Osteocyte (in vitro differentiated cells): ENCODE measurements around the gene CROCC2. TPM values are rescaled to one million over a fixed set of nuclear protein-coding genes. Genes with fewer than 3 reads are reported as not detected.
A peak's percentile ranks its signal among the peaks of the same experiment; 100 is the strongest.

Experiments
- DNase-seq: peaks from one replicate; pipeline ENCODE4 v3.0.0; 2021; ENCODE audit warnings: mixed read lengths; ENCODE audit not compliant: unreplicated experiment; ENCODE audit errors: extremely low spot score
- H3K27ac Mint-ChIP-seq: one replicate; pipeline ENCODE4 v1.8.0; 2021; ENCODE audit warnings: mild to moderate bottlenecking, mixed read lengths; ENCODE audit not compliant: unreplicated experiment
- H3K27me3 Mint-ChIP-seq: one replicate; pipeline ENCODE4 v1.8.0; 2021; ENCODE audit warnings: mixed read lengths; ENCODE audit not compliant: unreplicated experiment
- H3K36me3 Mint-ChIP-seq: one replicate; pipeline ENCODE4 v1.8.0; 2021; ENCODE audit warnings: mixed read lengths; ENCODE audit not compliant: unreplicated experiment
- H3K4me1 Mint-ChIP-seq: one replicate; pipeline ENCODE4 v1.8.0; 2021; ENCODE audit warnings: mixed read lengths; ENCODE audit not compliant: unreplicated experiment
- H3K4me3 Mint-ChIP-seq: one replicate; pipeline ENCODE4 v1.8.0; 2021; ENCODE audit warnings: mild to moderate bottlenecking, moderate library complexity, mixed read lengths; ENCODE audit not compliant: unreplicated experiment
- H3K9me3 Mint-ChIP-seq: one replicate; pipeline ENCODE4 v1.8.0; 2021; ENCODE audit warnings: mixed read lengths; ENCODE audit not compliant: unreplicated experiment
- total RNA-seq: library from RNA; stranded (reverse); gene quantifications from 2 replicates; pipeline ENCODE4 v1.2.1, GENCODE V29; 2021
- TF ChIP-seq, protein P1 (sequence below): fragments of 200-600 bp; sonication (generic); IDR thresholded peaks from 2 replicates; pipeline ENCODE4 v1.5.0; 2021; ENCODE audit warnings: antibody characterized with exemption, mild to moderate bottlenecking, moderate library complexity

The CROCC2 gene
- total RNA-seq, 1 donor from 2014 or later: not detected

DNA sequence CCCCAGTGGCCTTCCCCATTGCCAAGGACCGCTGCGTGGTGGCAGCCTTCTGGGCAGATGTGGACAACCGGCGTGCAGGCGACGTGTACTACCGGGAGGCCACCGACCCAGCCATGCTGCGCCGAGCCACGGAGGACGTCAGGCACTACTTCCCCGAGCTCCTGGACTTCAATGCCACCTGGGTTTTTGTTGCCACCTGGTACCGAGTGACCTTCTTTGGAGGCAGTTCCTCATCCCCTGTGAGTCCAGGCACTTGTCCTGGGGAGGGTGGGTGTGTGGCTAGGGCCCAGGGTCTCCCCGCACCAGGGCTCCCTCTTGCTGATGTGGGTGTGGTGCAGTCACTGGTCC, 124.2 kb downstream of the CROCC2 start:
- Mint-ChIP-seq H3K4me3 (no peak overlapping the region), H3K36me3 (peaks cover 8% of the 10 kb centered on the region), H3K27me3 (peaks cover 5% of the 10 kb centered on the region), H3K4me1 (no peaks in the 10 kb centered on the region), H3K27ac (no peak overlapping the region), H3K9me3 (peaks cover 20% of the 10 kb centered on the region)
- peak; percentile 80 for DNase-seq
- TF ChIP-seq, protein P1, sequence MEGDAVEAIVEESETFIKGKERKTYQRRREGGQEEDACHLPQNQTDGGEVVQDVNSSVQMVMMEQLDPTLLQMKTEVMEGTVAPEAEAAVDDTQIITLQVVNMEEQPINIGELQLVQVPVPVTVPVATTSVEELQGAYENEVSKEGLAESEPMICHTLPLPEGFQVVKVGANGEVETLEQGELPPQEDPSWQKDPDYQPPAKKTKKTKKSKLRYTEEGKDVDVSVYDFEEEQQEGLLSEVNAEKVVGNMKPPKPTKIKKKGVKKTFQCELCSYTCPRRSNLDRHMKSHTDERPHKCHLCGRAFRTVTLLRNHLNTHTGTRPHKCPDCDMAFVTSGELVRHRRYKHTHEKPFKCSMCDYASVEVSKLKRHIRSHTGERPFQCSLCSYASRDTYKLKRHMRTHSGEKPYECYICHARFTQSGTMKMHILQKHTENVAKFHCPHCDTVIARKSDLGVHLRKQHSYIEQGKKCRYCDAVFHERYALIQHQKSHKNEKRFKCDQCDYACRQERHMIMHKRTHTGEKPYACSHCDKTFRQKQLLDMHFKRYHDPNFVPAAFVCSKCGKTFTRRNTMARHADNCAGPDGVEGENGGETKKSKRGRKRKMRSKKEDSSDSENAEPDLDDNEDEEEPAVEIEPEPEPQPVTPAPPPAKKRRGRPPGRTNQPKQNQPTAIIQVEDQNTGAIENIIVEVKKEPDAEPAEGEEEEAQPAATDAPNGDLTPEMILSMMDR: no peak

DNA sequence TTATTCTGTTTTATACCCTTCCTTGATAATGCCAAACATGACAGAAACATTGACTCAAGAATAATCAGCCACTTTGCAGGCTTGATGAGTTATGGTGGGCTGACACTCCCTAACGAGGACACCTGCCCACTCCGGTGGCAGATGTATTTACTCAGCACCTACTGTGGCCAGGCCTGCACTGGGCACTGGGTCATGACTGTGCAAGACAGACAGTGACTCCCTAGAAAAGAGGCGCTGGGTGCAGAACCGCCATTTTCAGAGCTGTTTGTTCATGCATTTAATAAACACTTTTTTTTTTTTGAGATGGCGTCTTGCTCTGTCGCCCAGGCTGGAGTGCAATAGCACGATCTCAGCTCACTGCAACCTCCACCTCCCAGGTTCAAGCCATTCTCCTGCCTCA, 124.7 kb downstream of the CROCC2 start:
- Mint-ChIP-seq H3K36me3 (peaks cover 4% of the 10 kb centered on the region), H3K4me3 (no peak overlapping the region), H3K27me3 (peaks cover 5% of the 10 kb centered on the region), H3K27ac (no peak overlapping the region), H3K4me1 (no peaks in the 10 kb centered on the region), H3K9me3 (peaks cover 16% of the 10 kb centered on the region)
- TF ChIP-seq, protein P1: no peak
- peak; percentile 40 for DNase-seq

DNA sequence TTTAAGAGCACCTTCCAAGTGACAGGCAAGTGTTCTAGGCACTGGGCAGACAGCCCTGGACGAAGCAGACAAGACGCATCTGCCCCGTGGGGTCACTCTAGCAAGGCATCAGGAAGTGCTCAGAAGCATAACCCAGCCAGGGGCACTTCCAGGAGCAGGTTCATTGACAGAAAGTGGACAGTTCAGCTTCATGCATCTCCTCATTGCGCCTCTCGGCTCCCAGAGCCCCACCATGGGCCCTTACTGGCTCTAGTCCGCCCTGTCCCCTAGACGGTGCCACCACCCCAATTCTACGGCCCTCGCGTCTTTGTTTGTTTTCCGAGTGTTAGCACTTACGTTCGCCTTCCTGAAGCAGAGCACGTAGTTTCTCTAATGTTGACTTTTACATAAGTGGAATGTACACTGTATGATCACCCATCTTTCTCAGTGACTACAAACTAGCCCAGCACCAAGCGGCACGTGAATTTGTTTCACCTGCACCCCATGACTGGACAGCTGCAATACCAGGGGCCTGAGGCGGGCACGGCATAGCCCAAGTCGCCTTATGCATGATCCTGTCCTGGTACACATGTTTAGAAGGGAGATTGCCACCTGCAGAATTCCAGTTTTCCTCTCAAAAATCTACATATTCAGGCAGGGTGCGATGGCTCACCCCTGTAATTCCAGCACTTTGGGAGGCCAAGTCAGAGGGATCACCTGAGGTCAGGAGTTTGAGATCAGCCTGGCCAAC, 125.5 kb downstream of the CROCC2 start:
- Mint-ChIP-seq H3K27ac (no peak overlapping the region), H3K27me3 (peaks cover 5% of the 10 kb centered on the region), H3K4me3 (no peak overlapping the region), H3K9me3 (peaks cover 12% of the 10 kb centered on the region), H3K4me1 (no peaks in the 10 kb centered on the region), H3K36me3 (peaks cover 4% of the 10 kb centered on the region)
- TF ChIP-seq, protein P1: no peak
- peak; percentile 80 for DNase-seq

DNA sequence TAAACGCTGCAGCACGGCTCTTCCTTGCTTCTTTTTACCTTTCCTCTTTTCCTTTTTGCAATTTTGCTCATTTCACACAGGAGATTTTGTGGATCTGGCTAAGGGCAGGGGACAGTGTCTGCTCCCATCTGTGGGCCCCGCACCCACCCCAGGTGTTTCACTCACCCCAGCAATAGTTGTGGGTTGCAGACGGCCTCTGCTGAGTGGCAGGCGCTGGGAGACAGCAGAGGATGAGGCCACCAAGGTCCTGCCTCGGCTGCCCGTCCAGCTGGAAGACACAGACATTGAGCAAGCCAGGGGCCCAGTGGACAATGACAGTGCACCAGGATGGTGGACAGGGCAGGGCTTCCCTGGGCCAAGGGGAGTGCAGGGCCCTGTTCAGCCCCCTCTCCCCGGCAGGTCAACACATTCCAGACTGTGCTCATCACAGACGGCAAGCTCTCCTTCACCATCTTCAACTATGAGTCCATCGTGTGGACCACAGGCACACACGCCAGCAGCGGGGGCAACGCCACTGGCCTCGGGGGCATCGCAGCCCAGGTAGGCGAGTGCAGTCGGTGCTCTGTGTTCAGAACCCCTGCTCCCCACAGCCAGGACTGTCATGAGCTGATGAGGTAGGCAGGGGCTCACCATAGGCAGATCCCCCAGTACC, 127.3 kb downstream of the CROCC2 start:
- H3K27ac Mint-ChIP-seq: no peak overlapping the region
- TF ChIP-seq, protein P1: no peak
- DNase-seq: peak; percentile 75
- H3K4me1 Mint-ChIP-seq: no peaks in the 10 kb centered on the region
- H3K36me3 Mint-ChIP-seq: peaks cover 4% of the 10 kb centered on the region
- H3K9me3 Mint-ChIP-seq: peaks cover 5% of the 10 kb centered on the region
- no peak overlapping the region for H3K4me3 Mint-ChIP-seq
- peaks cover 9% of the 10 kb centered on the region for H3K27me3 Mint-ChIP-seq

DNA sequence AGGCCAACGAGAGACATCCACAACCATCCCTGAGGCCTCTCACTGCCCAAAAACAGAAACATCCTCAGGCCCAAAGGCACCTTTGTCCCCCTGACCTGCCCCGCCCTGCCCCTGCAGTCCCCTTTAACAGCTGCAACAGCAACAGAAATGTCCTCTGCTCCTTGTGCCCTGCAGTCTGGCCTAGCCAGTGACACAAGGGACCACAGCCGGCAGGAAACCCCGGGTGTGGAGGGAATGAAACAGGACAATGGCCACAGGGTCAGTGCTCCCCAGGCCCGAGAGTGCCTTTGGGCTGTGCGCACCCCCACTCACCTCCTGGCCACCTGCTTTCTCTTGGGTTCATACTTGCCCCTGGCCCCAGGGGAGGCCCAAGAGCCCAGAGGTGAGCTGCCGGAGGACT, 127.9 kb downstream of the CROCC2 start:
- Mint-ChIP-seq H3K4me3 (no peak overlapping the region), H3K9me3 (no peaks in the 10 kb centered on the region), H3K27me3 (peaks cover 9% of the 10 kb centered on the region), H3K27ac (no peak overlapping the region), H3K4me1 (no peaks in the 10 kb centered on the region), H3K36me3 (peaks cover 4% of the 10 kb centered on the region)
- peak; percentile 82 for DNase-seq
- TF ChIP-seq, protein P1: no peak
